ENCODE results near the gene PMVK. TPM values are rescaled to one million over a fixed set of nuclear protein-coding genes. Genes with fewer than 3 reads are reported as not detected.

The PMVK gene
- total RNA-seq, 1 experiment from 2014 or later = 42.2 TPM

GRCh38 chr1:154923695-154924094 is 12.8 kb downstream of the PMVK start:
- BruUV-seq (replicated peaks) = no TSS peak
- H3K36me3 ChIP-seq (ENCODE audit: control insufficient read depth, insufficient read depth, low read length) = no peaks in the 10 kb centered on the region
- intact Hi-C loops (cut with micrococcal nuclease; ENCODE audit: unreplicated experiment) = no loop called here

DNA sequence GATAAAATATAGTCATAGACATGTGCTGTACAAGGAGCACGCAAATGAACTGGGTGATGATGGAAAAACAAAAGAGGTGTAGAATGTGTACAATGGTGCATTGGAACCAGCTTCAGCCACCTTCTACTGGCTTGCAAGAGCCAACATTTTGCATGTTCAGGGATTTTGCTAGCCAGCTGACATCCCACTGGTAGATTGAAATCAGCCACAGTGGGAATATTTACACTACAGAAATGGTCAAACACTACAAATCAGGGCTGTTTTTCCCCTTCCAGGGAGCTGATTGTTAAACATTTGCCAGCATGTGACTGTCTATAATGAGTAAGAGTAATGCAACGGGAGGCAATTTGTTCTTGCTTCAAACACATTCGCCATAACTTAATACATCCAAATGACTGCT is 23.2 kb downstream of the PMVK start:
- Histone ChIP-seq H3K36me3 (ENCODE audit: control insufficient read depth, insufficient read depth, low read length) (no peaks in the 10 kb centered on the region), H3K27me3 (ENCODE audit: control insufficient read depth, insufficient read depth, low read length) (no peaks in the 10 kb centered on the region), H3K4me3 (ENCODE audit: low read depth in 2 of 2, low read length in 2 of 2) (no peak overlapping the region), H3K9me3 (ENCODE audit: control insufficient read depth, insufficient read depth, low read depth, low read length) (no peaks in the 10 kb centered on the region), H3K27ac (ENCODE audit: low read length) (no peak overlapping the region), H3K4me1 (ENCODE audit: control insufficient read depth, insufficient read depth, low read length) (no peaks in the 10 kb centered on the region)
- ChIA-PET POLR2A (no interaction called here), CTCF (no interaction called here)
- intact Hi-C loops (cut with micrococcal nuclease; ENCODE audit: unreplicated experiment) = no loop called here
- ATAC-seq = no peak
- TF ChIP-seq POLR2AphosphoS5 (IDR thresholded peaks at IDR 0.05; ENCODE audit: low read depth, low read length) (no peak), CTCF (IDR thresholded peaks at IDR 0.05) (no peak), SIN3A (IDR thresholded peaks at IDR 0.05; ENCODE audit: borderline replicate concordance, insufficient read depth, low read depth, low read length) (no peak), REST (IDR thresholded peaks at IDR 0.05; ENCODE audit: insufficient read depth in 1 of 2, low read depth in 2 of 2, low read length in 1 of 2) (no peak), TCF7L2 (IDR thresholded peaks at IDR 0.05; ENCODE audit: low read depth, low read length) (no peak)
- no peak for DNase-seq (ENCODE audit: low read depth, low spot score)
- BruUV-seq (replicated peaks) = no TSS peak
- in situ Hi-C loops (cut with HindIII; ENCODE audit: low pct_unique_long_range_greater_than_20kb, low sequenced_read_pairs) = no loop called here

More at GRCh38 chr1:154923695-154924094, 12.8 kb downstream of the PMVK start:
- ATAC-seq (no peak; the same call in 1 of the 2 replicates), DNase-seq (ENCODE audit: low read depth, low spot score) (no peak)
- Histone ChIP-seq H3K27me3 (ENCODE audit: control insufficient read depth, insufficient read depth, low read length) (no peaks in the 10 kb centered on the region), H3K9me3 (ENCODE audit: control insufficient read depth, insufficient read depth, low read depth, low read length) (no peaks in the 10 kb centered on the region), H3K4me3 (ENCODE audit: low read depth in 2 of 2, low read length in 2 of 2) (no peak overlapping the region), H3K27ac (ENCODE audit: low read length) (no peak overlapping the region), H3K4me1 (ENCODE audit: control insufficient read depth, insufficient read depth, low read length) (no peaks in the 10 kb centered on the region)
- in situ Hi-C loops (cut with HindIII; ENCODE audit: low pct_unique_long_range_greater_than_20kb, low sequenced_read_pairs) = no loop called here
- TF ChIP-seq SIN3A (IDR thresholded peaks at IDR 0.05; ENCODE audit: borderline replicate concordance, insufficient read depth, low read depth, low read length) = no peak
- TF ChIP-seq CTCF (IDR thresholded peaks at IDR 0.05) = no peak
- TF ChIP-seq TCF7L2 (IDR thresholded peaks at IDR 0.05; ENCODE audit: low read depth, low read length) = no peak
- no peak for TF ChIP-seq REST (IDR thresholded peaks at IDR 0.05; ENCODE audit: insufficient read depth in 1 of 2, low read depth in 2 of 2, low read length in 1 of 2)
- TF ChIP-seq POLR2AphosphoS5 (IDR thresholded peaks at IDR 0.05; ENCODE audit: low read depth, low read length) = no peak
- CTCF ChIA-PET = interaction anchor here (0.6 kb wide), 1 partner anchor 9 kb away, joined by 3 read pairs; no protein-coding TSS in a partner anchor
- POLR2A ChIA-PET = no interaction called here
